HTR-8/SVneo (cell line): ENCODE measurements around the gene ZC3H12D.
A peak's percentile ranks its signal among the peaks of the same experiment; 100 is the strongest.
"Not testable (repeated sequence)": the region's sequence is repeated elsewhere in the genome, so short reads cannot be mapped to it uniquely, and the experiment has no call there.

Source experiments
- DNase-seq: peaks from one replicate; pipeline ENCODE4 v3.0.0; 2011; ENCODE audit warnings: low spot score, mixed read lengths; ENCODE audit not compliant: insufficient read length
- FAIRE-seq: peaks from 2 replicates; lab custom pipeline; 2011; peaks lifted over from hg19 to GRCh38; lab: Jason Lieb, UNC

ZC3H12D gene

DNA sequence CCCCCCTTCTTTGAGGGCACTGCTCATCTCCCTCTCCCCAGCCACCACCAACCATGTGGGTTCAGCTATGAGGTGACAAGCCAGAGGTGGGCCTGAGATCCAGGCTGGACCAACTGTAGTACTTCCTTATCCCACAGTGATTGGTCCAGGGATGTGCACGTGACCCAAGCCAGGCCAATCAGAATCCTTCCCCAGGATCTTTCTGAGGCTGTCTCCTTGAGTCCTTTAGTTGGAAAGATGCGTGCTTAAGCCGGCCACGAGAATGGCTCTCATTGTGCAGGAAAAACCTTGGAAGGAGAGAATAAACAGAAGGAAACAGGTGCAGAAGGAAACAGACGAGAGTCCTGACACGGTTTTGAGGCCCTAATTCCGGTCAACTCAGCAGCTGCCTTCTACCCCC is 39.2 kb downstream of the ZC3H12D start:
- FAIRE-seq, result no peak
- no peak for DNase-seq

DNA sequence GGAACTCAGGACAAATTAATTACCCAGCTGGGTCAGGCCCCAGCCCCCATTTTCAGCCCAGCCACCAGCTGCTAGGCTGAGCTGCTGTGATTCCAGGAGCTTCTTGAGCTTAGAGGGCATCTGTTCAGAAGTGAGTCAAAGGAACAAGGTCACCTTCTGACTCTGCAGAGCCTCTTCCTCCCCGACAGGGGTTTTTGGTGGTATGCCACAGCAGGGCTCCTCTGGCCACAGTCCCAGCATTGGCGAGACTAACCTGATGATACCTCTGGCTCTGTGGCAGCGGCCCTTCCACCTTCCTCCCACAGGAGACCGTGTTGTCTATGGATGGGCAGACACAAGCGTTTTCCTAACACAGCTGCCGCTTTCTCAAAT is 39.7 kb downstream of the ZC3H12D start:
- no peak for FAIRE-seq
- DNase-seq, result no peak

DNA sequence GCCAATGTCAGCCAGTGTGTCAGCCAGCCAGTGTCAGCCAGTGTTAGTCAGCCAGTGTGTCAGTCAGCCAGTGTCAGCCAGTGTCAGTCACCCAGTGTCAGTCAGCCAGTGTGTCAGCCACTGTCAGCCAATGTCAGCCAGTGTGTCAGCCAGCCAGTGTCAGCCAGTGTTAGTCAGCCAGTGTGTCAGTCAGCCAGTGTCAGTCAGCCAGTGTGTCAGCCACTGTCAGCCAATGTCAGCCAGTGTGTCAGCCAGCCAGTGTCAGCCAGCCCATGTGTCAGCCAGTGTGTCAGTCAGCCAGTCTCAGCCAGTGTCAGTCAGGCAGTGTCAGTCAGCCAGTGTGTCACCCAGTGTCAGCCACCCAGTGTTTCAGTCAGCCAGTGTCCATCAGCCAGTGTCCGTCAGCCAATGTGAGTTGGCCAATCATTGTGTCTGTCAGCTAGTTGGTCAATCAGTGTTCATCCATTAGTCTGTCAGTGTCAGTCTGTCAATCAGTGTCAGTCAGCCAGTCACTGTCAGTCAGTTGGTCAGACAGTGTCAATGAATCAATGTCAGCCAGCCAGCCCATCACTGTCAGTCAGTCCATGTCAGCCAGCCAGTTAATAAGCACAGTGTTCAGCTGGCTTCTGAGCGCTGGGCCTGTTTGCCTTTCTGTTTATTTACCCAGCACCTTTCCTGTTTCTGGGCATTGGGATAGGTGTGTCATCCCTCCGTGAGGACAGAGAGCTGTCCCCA is 40.3 kb downstream of the ZC3H12D start:
- FAIRE-seq, DNase-seq: not testable (repeated sequence)

DNA sequence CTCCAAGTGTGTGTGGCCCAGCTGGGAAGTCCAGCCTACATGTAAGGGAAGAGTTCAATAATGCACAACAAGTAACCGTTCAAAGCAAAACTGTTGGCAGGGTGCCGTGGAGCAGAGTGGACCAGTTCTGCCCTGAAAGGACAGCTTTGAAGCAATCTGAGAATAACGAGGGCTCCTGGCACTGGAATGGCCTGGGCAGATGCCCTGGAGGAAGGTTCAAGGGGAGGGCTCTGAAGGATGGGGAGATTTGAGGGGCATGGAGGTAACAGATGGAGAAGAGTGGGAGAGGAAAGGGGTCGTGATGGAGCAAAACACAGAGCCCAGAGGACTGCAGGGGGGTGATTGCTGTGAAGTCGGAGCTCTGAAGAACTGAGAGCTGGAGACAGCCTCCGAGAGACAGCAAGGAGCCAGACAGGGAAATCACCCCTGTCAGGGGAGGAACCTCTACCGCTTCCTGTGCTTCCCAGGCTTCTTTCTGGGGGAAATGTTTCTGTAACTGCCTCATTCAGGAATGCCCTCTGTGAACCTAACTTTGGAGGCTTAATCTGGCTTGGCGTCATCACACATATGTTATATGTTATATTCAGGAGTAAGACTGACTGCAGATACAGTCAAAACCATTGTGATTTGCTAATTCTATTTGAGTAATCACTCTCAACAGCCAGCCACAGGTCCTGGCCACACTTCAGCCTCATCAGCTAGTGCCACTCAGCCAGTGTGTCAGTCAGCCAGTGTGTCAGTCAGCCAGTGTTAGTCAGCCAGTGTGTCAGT is 41.2 kb downstream of the ZC3H12D start:
- DNase-seq (no peak), FAIRE-seq (no peak)

DNA sequence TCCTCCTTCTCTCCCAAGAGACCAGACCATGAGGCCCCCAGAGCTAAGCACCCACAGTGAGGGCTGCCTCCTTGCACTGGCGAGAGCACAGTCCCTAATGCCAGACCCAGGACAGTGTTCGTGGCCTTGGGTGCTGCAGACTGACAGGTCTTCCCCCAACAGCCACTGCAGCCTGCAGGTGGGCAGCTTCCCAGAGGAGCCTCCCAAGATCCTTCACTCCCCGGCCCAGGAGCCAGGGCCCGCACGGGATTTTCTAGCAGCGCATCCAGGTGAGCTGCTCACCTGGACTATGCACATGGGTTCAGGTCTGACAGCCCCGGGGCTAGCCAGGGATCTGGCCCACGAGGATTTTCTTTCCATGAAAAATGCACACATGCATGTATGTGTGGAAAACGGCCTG is 43.1 kb downstream of the ZC3H12D start:
- DNase-seq (no peak), FAIRE-seq (no peak)

DNA sequence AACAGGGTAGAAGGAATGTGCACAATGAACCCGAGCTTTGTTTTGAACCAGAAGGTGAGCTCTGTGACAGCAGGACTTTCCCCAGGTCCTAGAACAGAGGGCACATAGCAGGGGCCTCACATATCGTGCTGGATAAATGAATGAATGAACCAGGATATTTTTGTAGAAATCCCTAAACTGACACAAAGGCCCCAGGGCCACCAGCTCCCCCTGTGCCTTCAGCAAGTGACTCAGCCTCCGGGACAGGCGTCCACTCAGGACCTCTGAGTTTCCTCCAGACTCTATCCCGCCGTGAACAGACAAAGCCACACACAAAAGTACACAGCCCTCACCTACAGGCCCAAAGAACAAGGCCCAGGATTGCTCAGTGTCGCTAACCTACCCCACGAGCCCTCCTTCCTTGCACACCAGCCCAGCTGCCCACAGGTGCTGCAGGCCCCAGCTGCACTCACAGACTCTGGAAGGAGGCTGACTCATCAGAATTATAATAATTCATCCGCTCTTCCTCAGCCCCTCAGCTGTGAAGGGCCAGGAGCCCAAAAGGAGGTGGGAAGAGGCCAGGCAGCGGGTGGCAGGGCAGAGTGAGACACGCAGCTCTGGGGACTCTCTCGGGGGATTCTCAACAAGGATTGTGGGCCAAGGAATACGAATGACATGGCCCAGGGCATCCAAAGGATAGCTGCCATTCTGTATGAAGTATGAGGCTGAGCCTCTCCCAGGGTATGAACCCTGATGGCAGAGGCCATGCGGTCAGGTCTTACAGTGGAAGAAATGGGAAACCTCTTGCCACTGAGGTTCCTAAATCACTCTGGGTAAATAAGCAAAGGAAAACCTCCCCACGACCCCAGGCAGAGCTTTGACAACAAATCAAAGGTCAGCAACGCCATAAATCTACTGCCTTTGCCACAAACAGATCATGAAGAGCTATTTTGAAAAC is 43.8 kb downstream of the ZC3H12D start:
- FAIRE-seq (no peak), DNase-seq (peak; percentile 66)

DNA sequence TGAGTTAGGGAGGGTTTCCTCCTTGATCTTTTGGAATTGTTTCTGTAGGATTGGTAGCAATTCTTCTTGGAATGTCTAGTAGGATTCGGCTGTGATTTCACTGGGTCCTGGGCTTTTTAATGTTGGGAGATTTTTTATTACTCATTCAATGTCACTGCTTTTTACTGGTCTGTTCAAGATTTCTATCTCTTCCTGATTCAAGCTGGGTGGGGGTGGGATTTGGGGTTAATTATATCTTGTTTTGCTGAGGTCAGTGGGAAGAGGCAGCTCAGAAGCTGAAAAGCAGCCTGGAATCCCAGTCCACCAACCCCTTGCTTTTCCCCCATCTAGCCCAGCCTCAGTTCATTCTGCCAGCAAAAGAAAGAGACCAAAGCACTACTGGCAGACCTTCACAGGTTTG is 45.2 kb downstream of the ZC3H12D start:
- no peak for DNase-seq
- FAIRE-seq, result no peak

DNA sequence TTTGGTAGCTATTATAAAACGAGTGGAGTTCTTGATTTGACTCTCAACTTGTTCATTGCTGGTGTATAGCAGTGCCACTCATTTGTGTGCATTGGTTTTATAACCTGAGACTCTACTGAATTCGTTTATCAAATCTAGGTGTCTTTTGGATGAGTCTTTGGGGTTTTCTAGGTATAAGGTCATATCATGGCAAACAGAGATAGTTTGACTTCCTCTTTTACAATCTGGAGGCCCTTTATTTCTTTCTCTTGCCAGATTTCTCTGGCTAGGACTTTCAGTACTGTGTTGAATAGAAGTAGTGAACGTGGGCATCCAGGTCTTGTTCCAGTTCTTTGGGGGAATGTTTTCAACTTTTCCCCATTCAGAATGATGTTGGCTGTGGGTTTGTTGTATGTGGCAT is 46.0 kb downstream of the ZC3H12D start:
- FAIRE-seq (no peak), DNase-seq (no peak)

DNA sequence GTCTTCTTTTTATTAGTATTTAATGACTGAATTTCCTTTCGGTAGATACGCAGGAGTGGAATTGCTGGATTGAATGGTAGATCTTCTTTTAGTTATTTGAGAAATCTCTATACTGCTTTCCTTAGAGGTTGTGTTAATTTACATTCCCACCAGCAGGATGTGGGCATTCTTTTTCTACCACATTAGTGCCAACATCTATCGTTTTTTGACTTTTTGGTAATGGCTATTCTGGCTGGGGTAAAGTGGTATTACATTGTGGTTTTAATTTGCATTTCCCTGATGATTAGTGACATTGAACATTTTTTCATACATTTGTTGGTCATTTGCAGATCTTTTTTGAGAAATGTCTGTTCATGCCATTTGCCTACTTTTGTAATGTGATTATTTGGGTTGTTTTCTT is 47.6 kb downstream of the ZC3H12D start:
- DNase-seq (no peak), FAIRE-seq (no peak)

DNA sequence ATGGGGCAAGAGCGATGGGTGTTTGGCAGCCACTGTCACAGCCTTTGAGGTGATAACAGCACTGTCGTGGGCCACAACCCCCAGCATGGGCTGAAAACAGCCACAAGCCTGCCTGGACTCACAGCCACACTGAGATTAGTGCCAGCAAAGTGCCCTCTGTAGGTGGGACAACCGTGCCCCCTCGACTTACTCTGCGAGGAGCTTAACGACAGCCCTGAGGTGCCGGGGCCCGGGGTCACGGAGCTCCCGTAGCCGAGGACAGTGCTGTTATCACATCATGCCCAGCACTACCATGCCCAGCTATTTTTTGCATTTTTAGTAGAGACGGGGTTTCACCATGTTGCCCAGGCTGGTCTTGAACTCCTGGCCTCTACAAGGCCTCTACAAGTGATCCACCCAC is 48.2 kb downstream of the ZC3H12D start:
- DNase-seq, result no peak
- no peak for FAIRE-seq

DNA sequence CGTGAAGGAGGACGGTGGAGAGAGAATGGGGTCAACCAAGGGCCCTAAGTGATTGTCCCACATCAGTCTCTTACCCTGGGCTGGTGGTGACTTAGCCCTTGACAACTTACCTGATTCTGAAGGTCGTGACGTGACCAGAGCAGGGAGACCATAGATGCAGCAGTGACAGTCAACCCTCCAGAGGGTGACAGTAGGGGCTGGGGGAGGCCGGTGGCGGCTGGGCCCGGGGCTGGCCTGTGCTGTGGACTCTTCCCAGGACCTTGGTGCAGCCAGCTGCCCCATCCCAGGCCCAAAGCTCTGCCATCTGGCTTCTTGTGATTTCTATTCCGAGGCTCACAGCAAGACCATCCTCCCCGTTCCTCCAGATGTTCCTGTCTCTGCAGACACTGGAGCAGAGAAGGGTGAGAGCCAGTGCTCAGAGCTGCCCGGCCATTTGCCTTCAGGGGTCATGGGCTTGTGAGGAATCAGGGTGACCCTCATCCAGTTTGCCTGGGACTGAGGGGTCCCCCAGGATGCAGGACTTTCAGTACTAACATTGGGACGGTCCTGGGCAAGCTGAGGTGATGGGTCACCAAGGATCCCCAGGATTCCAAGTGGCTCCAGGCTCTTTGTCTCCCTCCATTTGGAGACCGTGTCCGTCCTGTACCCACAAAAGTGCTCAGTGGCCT is 48.8 kb downstream of the ZC3H12D start:
- DNase-seq, result no peak
- no peak for FAIRE-seq

DNA sequence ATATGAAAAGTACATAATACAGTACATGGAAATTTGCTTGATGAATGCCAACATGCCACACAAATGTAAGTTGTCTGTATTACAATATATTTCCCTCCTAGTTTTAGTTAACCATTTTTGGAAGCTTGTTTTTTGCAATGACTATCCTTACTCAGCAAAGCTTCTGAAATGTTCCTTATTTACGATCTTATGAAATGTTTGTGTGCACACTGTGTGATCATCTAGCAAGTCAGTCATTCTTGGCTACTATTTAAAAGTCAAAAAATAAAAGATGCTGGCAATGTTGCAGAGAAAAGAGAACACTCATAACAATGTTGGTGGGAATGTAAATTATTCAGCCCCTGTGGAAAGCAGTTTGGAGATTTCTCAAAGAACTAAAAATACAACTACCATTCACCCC is 50.9 kb downstream of the ZC3H12D start:
- DNase-seq (no peak), FAIRE-seq (no peak)

DNA sequence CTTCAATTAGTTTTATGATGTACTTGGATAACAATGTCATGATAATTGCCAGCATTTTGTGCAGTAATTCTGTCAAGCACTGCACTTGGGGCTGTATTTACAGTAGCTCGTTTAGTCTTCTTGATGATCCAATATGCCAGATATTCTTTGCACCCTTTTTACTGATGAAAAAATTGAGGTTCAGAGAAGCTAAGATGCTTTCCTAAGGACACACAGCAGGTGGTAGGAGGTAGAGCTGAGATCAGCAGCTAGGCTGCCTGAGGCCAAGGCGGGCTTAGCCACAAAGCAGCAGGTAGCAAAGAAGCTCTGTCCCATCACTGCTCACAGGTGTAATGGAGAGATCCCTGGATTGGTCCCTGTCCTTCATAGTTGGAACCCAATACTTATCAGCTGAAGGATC is 51.4 kb downstream of the ZC3H12D start:
- DNase-seq (no peak), FAIRE-seq (no peak)

DNA sequence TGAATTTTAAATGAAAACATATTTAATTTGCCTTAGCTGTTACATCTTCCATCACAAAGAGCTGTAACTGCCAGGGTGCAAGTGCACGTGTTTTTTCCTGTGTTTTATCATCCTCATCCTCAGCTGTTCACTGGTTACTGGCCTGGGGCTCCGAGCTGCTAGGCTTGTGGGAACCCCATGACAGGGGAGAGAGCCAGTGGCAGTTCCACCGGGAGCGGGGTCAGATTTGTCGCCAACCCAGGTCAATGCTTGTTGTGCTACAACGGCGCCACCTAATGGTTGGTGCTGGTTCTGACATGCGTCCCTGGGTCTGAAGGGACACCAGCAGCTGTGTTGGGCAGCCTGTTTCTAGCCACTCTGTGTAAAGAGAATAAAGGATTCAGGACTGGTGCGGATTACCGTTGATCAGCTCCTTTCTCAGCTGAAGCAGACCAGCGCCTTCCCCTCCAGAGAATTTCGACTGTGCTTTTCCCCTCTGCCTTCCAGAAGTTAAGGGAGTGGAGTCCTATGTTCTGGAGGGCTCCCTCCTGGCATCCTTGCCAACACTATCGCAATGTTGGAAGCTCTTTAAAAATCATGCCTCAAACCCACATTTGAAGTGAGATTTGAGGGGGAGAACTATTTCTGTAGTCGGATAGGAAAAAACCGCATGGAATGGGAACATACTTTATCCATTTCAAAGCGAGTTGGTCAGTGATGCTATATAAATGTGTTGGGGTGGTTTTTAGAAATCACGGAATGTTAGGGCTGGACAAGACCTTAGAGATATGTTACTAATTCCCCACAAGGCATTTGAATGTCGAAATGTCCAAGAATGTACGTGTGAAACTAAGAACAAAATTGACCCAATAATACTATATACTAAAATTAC is 52.7 kb downstream of the ZC3H12D start:
- DNase-seq, result peak; percentile 79

DNA sequence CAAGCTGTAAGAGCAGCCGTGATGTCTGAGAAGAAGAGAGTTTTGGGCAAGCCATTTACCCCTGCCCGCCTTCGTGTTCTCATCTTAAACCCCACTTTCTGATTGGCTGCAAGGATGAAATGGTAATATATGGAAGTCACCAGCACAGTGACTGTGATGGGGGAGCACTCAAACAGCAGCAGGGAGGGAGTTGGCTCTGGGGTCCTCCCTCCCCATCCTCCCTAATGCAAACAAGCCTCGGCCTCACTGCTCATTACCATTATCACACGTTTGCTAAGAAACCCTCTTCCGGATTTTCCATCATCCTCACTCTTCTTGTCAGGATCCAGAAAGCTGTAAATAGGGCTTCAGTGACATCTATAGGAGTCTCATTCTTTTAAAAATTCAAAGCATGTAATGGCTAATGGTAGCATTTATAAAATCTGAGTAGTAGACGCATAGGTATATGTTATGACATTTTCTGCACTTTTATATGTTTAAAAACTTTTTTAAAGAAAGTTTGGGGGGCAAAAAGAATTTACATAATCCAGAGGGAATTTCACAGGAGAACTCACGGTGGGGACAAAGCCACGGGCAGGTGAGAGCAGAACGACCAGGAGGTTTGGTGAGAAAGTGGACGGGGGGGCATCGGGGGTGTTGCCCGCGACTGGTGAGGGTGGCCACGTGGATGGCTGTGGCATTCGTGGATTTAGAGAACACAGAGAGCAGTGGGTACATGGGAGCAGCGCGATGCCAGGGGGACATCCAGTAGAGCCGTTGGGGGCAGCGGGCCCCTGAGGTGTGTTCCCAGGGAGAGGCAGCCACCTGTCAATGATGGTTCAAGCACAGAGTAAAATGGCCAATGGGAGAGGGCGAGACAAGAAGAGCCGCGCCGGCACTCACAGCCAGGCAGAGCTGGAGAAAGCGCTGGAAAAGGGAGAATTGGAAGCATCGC is 55.1 kb downstream of the ZC3H12D start:
- no peak for DNase-seq
- no peak for FAIRE-seq

More for the DNA sequence above, 52.7 kb downstream of the ZC3H12D start:
- peak; percentile 88 for FAIRE-seq

DNA sequence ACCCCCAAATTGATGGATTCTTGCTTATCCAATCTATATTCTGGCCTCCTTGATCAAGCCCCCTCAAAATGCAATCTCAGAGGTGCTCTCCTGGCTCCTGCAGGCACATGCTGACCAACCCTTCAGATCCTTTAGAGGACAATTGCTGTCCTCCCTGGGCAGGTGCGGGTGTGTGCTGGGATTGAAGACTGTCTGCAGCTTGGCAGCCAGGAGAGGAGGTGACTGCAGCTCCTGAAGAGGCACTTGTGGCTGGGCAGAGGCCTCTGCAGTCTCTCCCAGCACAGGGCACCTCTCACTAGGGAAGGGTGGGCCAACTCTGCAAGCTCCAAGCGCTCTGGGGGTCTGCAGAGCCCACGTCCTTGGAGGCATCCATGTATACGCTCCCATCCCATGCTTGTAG is 56.2 kb downstream of the ZC3H12D start:
- DNase-seq (no peak), FAIRE-seq (no peak)

DNA sequence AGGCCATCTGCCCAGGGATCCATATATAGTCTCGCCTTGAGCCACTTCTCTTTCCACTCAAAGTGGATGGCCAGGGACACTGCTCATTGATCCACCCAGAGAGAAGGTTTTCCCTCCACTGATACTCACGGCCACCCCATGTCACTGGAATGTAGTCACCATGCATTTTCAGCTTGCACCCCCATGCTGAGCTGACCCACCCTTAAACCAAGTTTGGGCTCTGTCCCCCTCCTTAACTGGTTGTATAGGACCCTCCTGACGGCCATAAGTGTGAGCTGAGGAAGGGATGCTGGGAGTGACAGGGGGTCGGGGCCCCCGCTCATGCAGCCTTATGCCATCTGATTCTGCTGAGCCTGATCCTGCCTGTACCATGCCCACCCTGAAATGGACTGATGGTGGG is 59.1 kb downstream of the ZC3H12D start:
- DNase-seq (no peak), FAIRE-seq (no peak)

DNA sequence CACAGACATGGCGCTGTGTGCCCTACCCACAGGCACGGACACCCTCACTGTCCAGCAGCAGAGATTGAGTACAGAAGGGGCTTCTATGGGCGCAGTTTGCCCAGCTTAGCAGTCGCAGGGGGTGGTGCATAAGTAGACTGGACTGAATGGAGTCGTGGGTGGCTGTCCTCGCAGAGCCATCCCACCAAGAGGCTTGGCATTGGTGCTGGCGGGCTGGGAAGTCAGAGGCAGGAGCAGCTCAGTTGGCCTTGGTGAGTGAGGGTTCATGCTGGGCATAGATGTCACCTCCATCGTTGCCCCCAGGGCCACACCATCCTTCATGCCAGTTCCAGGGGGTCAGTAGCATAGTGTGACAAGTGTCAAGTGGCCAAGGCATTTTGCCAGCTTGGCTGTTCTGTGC is 59.6 kb downstream of the ZC3H12D start:
- FAIRE-seq (no peak), DNase-seq (no peak)
